A673 (cell line): ENCODE data around the gene EXOC6B. TPM values are rescaled to one million over a fixed set of nuclear protein-coding genes. Genes with fewer than 3 reads are reported as not detected.

Source experiments
- BruUV-seq: library from RNA; stranded (reverse); fragments of 400-500 nt; replicated peaks from 2 replicates; lab custom pipeline; 2021; lab: Mats Ljungman, UMichigan
- CTCF ChIA-PET: fragments of 300-600 bp; sonication (Branson Sonifier 250); formaldehyde crosslinking; loops from one replicate; lab custom pipeline; 2022; ENCODE audit warnings: antibody characterized with exemption; lab: Charles Lee
- POLR2A ChIA-PET: fragments of 300-600 bp; sonication (Branson Sonifier 250); formaldehyde crosslinking; loops from one replicate; lab custom pipeline; 2022; ENCODE audit warnings: antibody characterized with exemption; ENCODE audit not compliant: low non-redundant PET; lab: Charles Lee
- DNase-seq: peaks from one replicate; pipeline ENCODE4 v3.0.0-alpha.2; 2015; ENCODE audit warnings: low spot score
- H3K27ac ChIP-seq: fragments of 200-600 bp; sonication (generic); 2 replicates; pipeline ENCODE4 v1.5.1; 2016; ENCODE audit warnings: mixed run types, low read depth, mild to moderate bottlenecking, mixed read lengths, antibody characterized with exemption, low read length; ENCODE audit not compliant: poor library complexity, severe bottlenecking
- H3K27me3 ChIP-seq: fragments of 200-600 bp; sonication (generic); replicated peaks from 2 replicates; pipeline ENCODE4 v1.6.1; 2017; ENCODE audit warnings: mixed run types, low read depth, mild to moderate bottlenecking, mixed read lengths, antibody characterized with exemption, low read length; ENCODE audit not compliant: insufficient read depth, poor library complexity
- H3K36me3 ChIP-seq: fragments of 200-600 bp; sonication (generic); 2 replicates; pipeline ENCODE4 v1.6.1; 2016; ENCODE audit warnings: mixed run types, mild to moderate bottlenecking, mixed read lengths, antibody characterized with exemption, low read length; ENCODE audit not compliant: insufficient read depth, poor library complexity, severe bottlenecking
- H3K4me1 ChIP-seq: fragments of 200-600 bp; sonication (generic); 2 replicates; pipeline ENCODE4 v1.6.1; 2017; ENCODE audit warnings: mixed run types, mild to moderate bottlenecking, mixed read lengths, antibody characterized with exemption, low read length; ENCODE audit not compliant: insufficient read depth, poor library complexity, severe bottlenecking
- H3K4me3 ChIP-seq: fragments of 200-600 bp; sonication (generic); 2 replicates; pipeline ENCODE4 v1.5.1; 2016; ENCODE audit warnings: low read depth, mixed run types, mild to moderate bottlenecking, mixed read lengths, low read length; ENCODE audit not compliant: poor library complexity, severe bottlenecking
- H3K9me3 ChIP-seq: fragments of 200-600 bp; sonication (generic); 2 replicates; pipeline ENCODE4 v1.6.1; 2016; ENCODE audit warnings: mixed run types, low read depth, mild to moderate bottlenecking, mixed read lengths, antibody characterized with exemption, low read length; ENCODE audit not compliant: poor library complexity, severe bottlenecking
- CTCF ChIP-seq: fragments of 300-800, 200-600 bp; sonication (generic); conservative IDR thresholded peaks from 2 replicates; pipeline ENCODE4 v1.5.1; 2017; ENCODE audit warnings: low read depth, mild to moderate bottlenecking, antibody characterized with exemption, low read length, moderate library complexity, mixed read lengths
- EZH2 ChIP-seq: fragments of 200-600 bp; sonication (generic); IDR thresholded peaks from 2 replicates; pipeline ENCODE4 v1.6.1; 2017; ENCODE audit warnings: borderline replicate concordance, low read depth, mild to moderate bottlenecking, mixed read lengths, antibody characterized with exemption, low read length; ENCODE audit not compliant: poor library complexity, severe bottlenecking
- intact Hi-C: fragments of 100-400 bp; cut with micrococcal nuclease; formaldehyde crosslinking; loops from one replicate; pipeline ENCODE4 v1.10.0; 2022; ENCODE audit not compliant: unreplicated experiment
- total RNA-seq: library from RNA; stranded (reverse); gene quantifications from 2 replicates; pipeline ENCODE4 v1.2.3, GENCODE V29; 2021

The EXOC6B gene
- total RNA-seq, 1 experiment from 2014 or later, result 138 TPM

GRCh38 chr2:72782520-72782919 is 43.3 kb downstream of the EXOC6B start:
- H3K27me3 ChIP-seq, result no peaks in the 10 kb centered on the region
- TF ChIP-seq CTCF (no peak), EZH2 (no peak)
- POLR2A ChIA-PET, result interaction anchor here (0.7 kb wide), 1 partner anchor 1512 kb away, joined by 3 read pairs; no protein-coding TSS in a partner anchor
- peaks cover 7% of the 10 kb centered on the region for H3K9me3 ChIP-seq
- H3K4me1 ChIP-seq, result peaks cover 19% of the 10 kb centered on the region
- no peak overlapping the region for H3K27ac ChIP-seq
- no peak overlapping the region for H3K4me3 ChIP-seq
- intact Hi-C loops, result no loop called here
- no peaks in the 10 kb centered on the region for H3K36me3 ChIP-seq
- CTCF ChIA-PET, result no interaction called here
- BruUV-seq, result no TSS peak
- DNase-seq, result no peak

GRCh38 chr2:72781480-72781879 is 44.4 kb downstream of the EXOC6B start:
- Histone ChIP-seq H3K27ac (peak overlapping the region; percentile 15), H3K4me3 (no peak overlapping the region), H3K9me3 (peaks cover 7% of the 10 kb centered on the region), H3K27me3 (no peaks in the 10 kb centered on the region), H3K36me3 (no peaks in the 10 kb centered on the region), H3K4me1 (peaks cover 19% of the 10 kb centered on the region)
- ChIA-PET POLR2A (no interaction called here), CTCF (interaction anchor here (0.6 kb wide), 1 partner anchor 1149 kb away, joined by 4 read pairs; no protein-coding TSS in a partner anchor)
- intact Hi-C loops, result no loop called here
- TF ChIP-seq CTCF (no peak), EZH2 (no peak)
- DNase-seq, result peak; percentile 38
- BruUV-seq, result no TSS peak

- no TSS peak for BruUV-seq
- H3K27ac ChIP-seq, result peak overlapping the region; percentile 15
- peak; percentile 79 for DNase-seq
- ChIA-PET CTCF (interaction anchor here (0.5 to 1.2 kb wide), 2 partner anchors 75 to 113 kb away, joined by 3 read pairs; no protein-coding TSS in a partner anchor), POLR2A (interaction anchor here (0.5 kb wide), 1 partner anchor 32 kb away, joined by 3 read pairs; no protein-coding TSS in a partner anchor)
- no peak for TF ChIP-seq EZH2
- no peak for TF ChIP-seq CTCF
- H3K4me1 ChIP-seq, result peaks cover 19% of the 10 kb centered on the region
- intact Hi-C loops, result no loop called here
- H3K4me3 ChIP-seq, result no peak overlapping the region
- H3K27me3 ChIP-seq, result no peaks in the 10 kb centered on the region
- H3K9me3 ChIP-seq, result peaks cover 7% of the 10 kb centered on the region
- no peaks in the 10 kb centered on the region for H3K36me3 ChIP-seq
Observed at GRCh38 chr2:72780477-72780876, 45.4 kb downstream of the EXOC6B start.
